ENCODE measurements around the gene RNF208. TPM values are rescaled to one million over a fixed set of nuclear protein-coding genes. Genes with fewer than 3 reads are reported as not detected.

The RNF208 gene
- total and polyA plus RNA-seq, 7 donors = 4.8 to 12.8 (median 6.4) TPM

DNA sequence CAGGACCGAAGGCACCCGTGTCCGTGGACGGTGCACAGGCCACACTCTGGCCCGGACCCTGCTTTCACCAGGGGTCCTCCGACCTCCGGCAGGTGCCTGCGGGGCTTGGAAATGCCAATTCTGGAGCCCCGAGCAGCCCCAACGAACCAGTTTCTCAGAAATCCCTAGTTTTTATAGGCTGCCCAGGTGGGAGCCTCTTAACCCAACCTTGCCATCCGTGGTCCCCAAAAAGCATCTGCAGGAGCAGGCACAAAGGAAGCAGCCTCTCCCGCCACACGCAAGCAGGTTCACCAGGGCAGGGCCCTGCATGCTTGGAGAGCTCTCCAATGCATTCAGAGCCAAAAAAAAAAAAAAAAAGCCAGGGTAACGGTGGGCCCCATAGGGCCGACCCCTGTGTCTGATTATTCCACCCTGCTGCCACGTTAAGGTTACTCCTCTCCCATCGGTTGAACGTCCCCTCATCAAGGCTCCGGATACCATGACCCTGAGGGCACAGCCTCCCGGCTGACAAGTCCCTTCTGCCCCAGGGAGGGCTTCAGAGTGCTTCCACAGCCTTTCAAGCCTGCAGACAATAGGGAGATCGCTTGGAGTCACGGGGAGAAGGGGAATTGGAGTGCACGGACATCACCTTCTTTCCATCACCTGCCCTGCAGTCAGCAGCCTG, 20.7 kb downstream of the RNF208 start:
- WGBS, 3 donors = 15 to 16% (median 16%) methylated on average over 23 of the region's 23 CpGs
- Histone ChIP-seq H3K27me3 (ENCODE audit: insufficient read depth in 3 of 3, low read length in 2 of 3) (no peaks in the 10 kb centered on the region), H3K36me3 (ENCODE audit: insufficient read depth in 1 of 2, low read depth in 1 of 2) (no peaks in the 10 kb centered on the region), H3K4me3 (peak overlapping the region; percentile 90), H3K9me3 (no peaks in the 10 kb centered on the region), H3K4me1 (peaks cover 66% of the 10 kb centered on the region), H3K27ac (peak overlapping the region; percentile 86)
- intact Hi-C loops (cut with DNase I) = no loop called here
- DNase-seq (no peak), ATAC-seq (no peak)
- TF ChIP-seq, protein P1, sequence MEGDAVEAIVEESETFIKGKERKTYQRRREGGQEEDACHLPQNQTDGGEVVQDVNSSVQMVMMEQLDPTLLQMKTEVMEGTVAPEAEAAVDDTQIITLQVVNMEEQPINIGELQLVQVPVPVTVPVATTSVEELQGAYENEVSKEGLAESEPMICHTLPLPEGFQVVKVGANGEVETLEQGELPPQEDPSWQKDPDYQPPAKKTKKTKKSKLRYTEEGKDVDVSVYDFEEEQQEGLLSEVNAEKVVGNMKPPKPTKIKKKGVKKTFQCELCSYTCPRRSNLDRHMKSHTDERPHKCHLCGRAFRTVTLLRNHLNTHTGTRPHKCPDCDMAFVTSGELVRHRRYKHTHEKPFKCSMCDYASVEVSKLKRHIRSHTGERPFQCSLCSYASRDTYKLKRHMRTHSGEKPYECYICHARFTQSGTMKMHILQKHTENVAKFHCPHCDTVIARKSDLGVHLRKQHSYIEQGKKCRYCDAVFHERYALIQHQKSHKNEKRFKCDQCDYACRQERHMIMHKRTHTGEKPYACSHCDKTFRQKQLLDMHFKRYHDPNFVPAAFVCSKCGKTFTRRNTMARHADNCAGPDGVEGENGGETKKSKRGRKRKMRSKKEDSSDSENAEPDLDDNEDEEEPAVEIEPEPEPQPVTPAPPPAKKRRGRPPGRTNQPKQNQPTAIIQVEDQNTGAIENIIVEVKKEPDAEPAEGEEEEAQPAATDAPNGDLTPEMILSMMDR (IDR thresholded peaks at IDR 0.05) = no peak

DNA sequence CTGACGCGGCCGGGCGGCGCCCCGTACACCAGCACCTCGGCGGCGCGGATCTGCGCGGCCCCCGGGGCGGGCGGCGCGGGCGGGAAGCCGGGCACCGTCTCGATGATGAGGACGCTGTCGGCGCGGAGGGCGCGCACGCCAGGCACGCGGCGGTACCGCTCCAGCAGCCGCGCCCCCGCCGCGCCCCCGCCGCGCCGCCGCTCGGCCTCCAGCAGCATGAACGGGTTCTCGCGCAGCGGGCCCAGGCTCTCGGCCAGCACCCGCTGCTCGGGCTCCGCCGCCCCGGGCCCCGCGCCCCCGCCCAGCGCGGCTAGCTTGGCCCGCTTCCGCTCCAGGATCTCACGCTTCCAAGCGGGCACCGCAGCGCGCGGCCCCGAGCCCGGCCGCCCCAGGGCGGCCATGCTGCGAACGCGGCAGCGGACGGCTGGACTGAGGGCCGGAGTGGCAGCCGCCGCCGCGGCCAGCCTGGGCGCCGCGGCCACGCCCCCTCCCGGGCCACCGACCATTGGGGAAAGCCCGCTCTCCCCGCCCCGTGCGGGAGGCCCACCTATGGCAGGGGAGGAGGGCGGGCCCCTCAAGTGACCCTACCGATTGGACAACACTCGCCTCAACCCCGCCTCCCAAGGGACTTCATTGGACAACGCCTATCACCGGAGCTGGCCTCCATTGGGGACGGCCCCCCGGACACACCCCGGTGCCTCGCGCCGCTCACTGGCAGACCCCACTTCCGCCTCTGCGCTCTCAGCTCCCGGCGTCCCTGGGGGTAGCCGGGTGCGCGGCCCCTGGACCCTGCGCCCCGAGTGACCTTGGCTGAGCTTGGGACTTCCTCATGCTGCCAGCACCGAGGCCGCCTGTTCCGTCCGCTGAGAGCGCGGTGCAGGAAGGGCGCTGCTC, 21.5 kb downstream of the RNF208 start, which contains the start of gene TPRN:
TSS of gene TPRN (minus strand) at position 431 of the 894 bp plus-strand sequence. CDS start at position 401, 30 bp downstream.
- Histone ChIP-seq H3K9me3 (no peaks in the 10 kb centered on the region), H3K4me3 (peak within 1 kb of the TSS; percentile 90), H3K36me3 (ENCODE audit: insufficient read depth in 1 of 2, low read depth in 1 of 2) (no peaks in the 10 kb centered on the region), H3K27me3 (ENCODE audit: insufficient read depth in 3 of 3, low read length in 2 of 3) (no peaks in the 10 kb centered on the region), H3K4me1 (peaks cover 62% of the 10 kb centered on the region), H3K27ac (peak within 1 kb of the TSS; percentile 86)
- DNase-seq (peak; percentile 100), ATAC-seq (peak; percentile 97 to 99 (median 98))
- WGBS, 3 donors = 0 to 1% (median 0%) methylated on average over 38 to 117 of the region's 118 CpGs
- intact Hi-C loops (cut with DNase I) = no loop called here
- TF ChIP-seq, protein P1 (IDR thresholded peaks at IDR 0.05) = no peak

DNA sequence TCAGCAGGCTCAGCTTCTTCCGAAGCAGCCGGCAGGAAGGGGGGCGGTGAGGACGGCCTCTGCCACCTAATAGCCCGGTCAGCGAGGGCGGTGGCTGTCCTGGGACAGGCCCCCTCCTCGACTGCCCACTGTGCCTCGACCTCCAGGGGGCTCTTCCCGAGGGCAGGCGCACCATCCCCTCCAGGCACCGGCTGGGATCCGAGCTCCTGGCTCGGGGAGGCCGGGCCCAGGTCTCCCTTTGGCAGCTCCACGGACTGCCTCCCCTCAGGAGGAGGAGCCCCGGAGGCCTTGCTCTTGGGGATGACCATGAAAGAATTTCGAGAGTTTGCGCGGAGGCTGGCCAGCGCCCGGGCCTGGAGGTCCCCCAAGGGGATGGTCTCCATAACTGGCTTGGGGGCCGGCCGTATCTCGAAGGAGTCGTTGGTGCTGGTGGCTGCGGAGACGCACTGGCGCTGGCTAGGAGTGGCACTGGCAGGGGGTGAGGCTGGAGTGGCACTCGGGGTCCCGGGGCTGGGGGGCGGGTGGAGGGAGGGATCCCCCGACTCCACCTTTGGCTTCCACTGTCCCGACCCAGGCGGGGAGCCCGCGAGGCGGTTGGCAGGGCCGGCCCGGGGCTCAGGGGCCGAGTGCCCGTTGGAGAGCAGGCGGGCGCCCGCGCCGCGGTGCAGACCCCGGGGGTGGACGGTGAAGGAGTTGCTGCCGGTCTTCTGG, 22.5 kb downstream of the RNF208 start:
- TF ChIP-seq, protein P1 (IDR thresholded peaks at IDR 0.05) = no peak
- Histone ChIP-seq H3K36me3 (ENCODE audit: insufficient read depth in 1 of 2, low read depth in 1 of 2) (no peaks in the 10 kb centered on the region), H3K27me3 (ENCODE audit: insufficient read depth in 3 of 3, low read length in 2 of 3) (no peaks in the 10 kb centered on the region), H3K27ac (peak overlapping the region; percentile 23), H3K4me3 (peak overlapping the region; percentile 90), H3K9me3 (no peaks in the 10 kb centered on the region), H3K4me1 (peaks cover 62% of the 10 kb centered on the region)
- DNase-seq (no peak), ATAC-seq (no peak)
- intact Hi-C loops (cut with DNase I) = no loop called here
- WGBS, 3 donors = 13 to 19% (median 13%) methylated on average over 37 to 51 of the region's 51 CpGs

DNA sequence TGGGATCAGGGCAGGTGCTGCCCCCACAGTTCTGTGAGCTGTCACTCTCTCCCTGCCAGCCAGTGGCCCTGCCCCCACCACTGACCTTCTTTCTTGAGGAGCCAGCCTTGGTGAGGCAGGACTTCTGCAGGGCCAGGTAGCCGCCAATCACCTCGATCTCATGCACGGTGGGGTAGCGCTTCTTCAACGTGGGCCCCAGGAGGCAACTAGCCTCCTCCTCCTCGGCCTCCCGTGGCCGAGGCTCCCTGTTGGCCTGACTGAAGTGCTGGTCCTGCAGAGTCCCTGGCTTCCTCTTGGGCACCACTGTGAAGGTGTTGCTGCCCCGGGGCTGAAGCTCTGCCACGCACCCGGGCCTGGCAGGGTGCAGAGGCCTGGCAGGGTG, 23.1 kb downstream of the RNF208 start:
- peak overlapping the region; percentile 90 for H3K4me3 ChIP-seq
- intact Hi-C loops (cut with DNase I) = no loop called here
- no peak for DNase-seq
- H3K4me1 ChIP-seq = peaks cover 62% of the 10 kb centered on the region
- no peak overlapping the region for H3K27ac ChIP-seq
- H3K9me3 ChIP-seq = no peaks in the 10 kb centered on the region
- WGBS, 3 donors = 70 to 77% (median 71%) methylated on average over 11 of the region's 11 CpGs
- ATAC-seq = no peak
- H3K27me3 ChIP-seq (ENCODE audit: insufficient read depth in 3 of 3, low read length in 2 of 3) = no peaks in the 10 kb centered on the region
- TF ChIP-seq, protein P1 (IDR thresholded peaks at IDR 0.05) = no peak
- no peaks in the 10 kb centered on the region for H3K36me3 ChIP-seq (ENCODE audit: insufficient read depth in 1 of 2, low read depth in 1 of 2)
